Measurements from ENCODE around the gene FAM50B. TPM values are rescaled to one million over a fixed set of nuclear protein-coding genes. Genes with fewer than 3 reads are reported as not detected.

The FAM50B gene
- total and polyA plus RNA-seq, 7 experiments from 2014 or later: 3.4 to 22.9 (median 12.0) TPM

GRCh38 chr6:3805448-3806123, 43.6 kb upstream of the FAM50B start:
- ATAC-seq (no peak), DNase-seq (no peak)
- H3K27ac Mint-ChIP-seq: no peak overlapping the region
- no peak overlapping the region for H3K4me3 Mint-ChIP-seq
- Histone ChIP-seq H3K27me3 (ENCODE audit: control insufficient read depth in 2 of 2, insufficient read depth in 2 of 2, low read length in 2 of 2) (no peaks in the 10 kb centered on the region), H3K27ac (ENCODE audit: low read depth, low read length) (no peak overlapping the region), H3K36me3 (ENCODE audit: control insufficient read depth in 2 of 3, insufficient read depth in 3 of 3, low read length in 3 of 3) (no peaks in the 10 kb centered on the region), H3K9me3 (ENCODE audit: control insufficient read depth in 2 of 3, low read length in 3 of 3) (no peaks in the 10 kb centered on the region), H3K4me1 (ENCODE audit: control insufficient read depth in 2 of 2, insufficient read depth in 2 of 2, low read length in 2 of 2) (no peaks in the 10 kb centered on the region), H3K4me3 (ENCODE audit: low read length) (no peak overlapping the region)
- intact Hi-C loops (cut with micrococcal nuclease): no loop called here
- H3K9me3 Mint-ChIP-seq: peaks cover 0 to 2% (median 0%) of the 10 kb centered on the region in 11 donors
- POLR2A ChIA-PET: no interaction called here
- H3K4me1 Mint-ChIP-seq: no peaks in the 10 kb centered on the region
- H3K27me3 Mint-ChIP-seq: peaks cover 0 to 7% (median 4%) of the 10 kb centered on the region in 5 donors
- CTCF ChIA-PET: no interaction called here
- no peaks in the 10 kb centered on the region for H3K36me3 Mint-ChIP-seq

DNA sequence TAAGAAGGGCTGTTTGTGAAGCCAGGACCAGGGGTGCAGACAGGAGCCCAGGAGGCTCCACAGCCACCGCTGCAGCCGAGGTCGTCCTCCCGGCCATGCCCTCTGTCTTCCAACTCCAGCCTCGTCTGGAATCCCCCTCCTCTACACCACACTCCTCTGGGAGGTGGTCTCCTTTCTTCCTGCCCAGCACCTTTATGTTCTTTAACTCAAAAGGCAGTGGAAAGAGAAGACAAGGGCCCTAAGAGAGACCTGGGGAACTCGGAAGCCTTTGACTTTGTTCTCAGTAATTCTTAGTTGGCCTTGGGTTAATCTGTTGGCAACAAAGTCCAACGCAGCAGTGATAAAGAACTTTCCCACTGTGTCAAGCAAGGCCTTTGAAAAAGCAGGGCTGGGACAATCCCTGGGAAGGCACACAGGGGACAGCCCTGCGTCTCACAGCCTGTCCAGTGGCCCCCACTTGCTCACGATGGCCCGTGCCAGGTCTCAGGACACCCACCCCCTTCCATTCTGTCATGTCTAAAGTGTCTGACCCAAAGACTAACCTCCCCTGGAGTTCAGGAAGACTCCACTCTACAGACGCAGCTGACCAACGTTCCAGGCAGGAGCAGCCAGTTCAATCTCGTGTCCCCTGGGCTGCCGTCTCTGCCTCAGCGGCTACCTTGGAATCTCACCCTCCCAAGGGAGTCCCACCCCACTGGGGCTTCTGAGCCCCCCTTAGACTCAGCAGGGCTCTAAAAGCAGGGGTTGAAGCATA, 42.8 kb upstream of the FAM50B start:
- ChIA-PET CTCF (no interaction called here), POLR2A (no interaction called here)
- Histone ChIP-seq H3K27me3 (ENCODE audit: control insufficient read depth in 2 of 2, insufficient read depth in 2 of 2, low read length in 2 of 2) (no peaks in the 10 kb centered on the region), H3K4me1 (ENCODE audit: control insufficient read depth in 2 of 2, insufficient read depth in 2 of 2, low read length in 2 of 2) (no peaks in the 10 kb centered on the region), H3K27ac (ENCODE audit: low read depth, low read length) (no peak overlapping the region), H3K36me3 (ENCODE audit: control insufficient read depth in 2 of 3, insufficient read depth in 3 of 3, low read length in 3 of 3) (no peaks in the 10 kb centered on the region), H3K4me3 (ENCODE audit: low read length) (no peak overlapping the region), H3K9me3 (ENCODE audit: control insufficient read depth in 2 of 3, low read length in 3 of 3) (no peaks in the 10 kb centered on the region)
- Mint-ChIP-seq H3K27me3 (peaks cover 0 to 8% (median 5%) of the 10 kb centered on the region in 5 donors), H3K27ac (no peak overlapping the region), H3K36me3 (no peaks in the 10 kb centered on the region), H3K4me1 (no peaks in the 10 kb centered on the region), H3K9me3 (peaks cover 0 to under 1% (median 0%) of the 10 kb centered on the region in 11 donors), H3K4me3 (no peak overlapping the region)
- no peak for DNase-seq
- no peak for ATAC-seq
- intact Hi-C loops (cut with micrococcal nuclease): no loop called here

GRCh38 chr6:3808199-3808598, 41.0 kb upstream of the FAM50B start:
- H3K27ac Mint-ChIP-seq: no peak overlapping the region
- intact Hi-C loops (cut with micrococcal nuclease): no loop called here
- no peaks in the 10 kb centered on the region for H3K9me3 Mint-ChIP-seq
- H3K36me3 Mint-ChIP-seq: no peaks in the 10 kb centered on the region
- no peak for ATAC-seq
- H3K4me3 ChIP-seq (ENCODE audit: low read length): no peak overlapping the region
- CTCF ChIA-PET: no interaction called here
- no peaks in the 10 kb centered on the region for H3K27me3 ChIP-seq (ENCODE audit: control insufficient read depth in 2 of 2, insufficient read depth in 2 of 2, low read length in 2 of 2)
- no peak overlapping the region for H3K4me3 Mint-ChIP-seq
- H3K36me3 ChIP-seq (ENCODE audit: control insufficient read depth in 2 of 3, insufficient read depth in 3 of 3, low read length in 3 of 3): no peaks in the 10 kb centered on the region
- peaks cover 4 to 18% (median 5%) of the 10 kb centered on the region in 5 donors for H3K27me3 Mint-ChIP-seq
- POLR2A ChIA-PET: no interaction called here
- no peak for DNase-seq
- no peaks in the 10 kb centered on the region for H3K4me1 ChIP-seq (ENCODE audit: control insufficient read depth in 2 of 2, insufficient read depth in 2 of 2, low read length in 2 of 2)
- peaks cover 0 to 3% (median 0%) of the 10 kb centered on the region in 7 donors for H3K4me1 Mint-ChIP-seq
- no peak overlapping the region for H3K27ac ChIP-seq (ENCODE audit: low read depth, low read length)
- no peaks in the 10 kb centered on the region for H3K9me3 ChIP-seq (ENCODE audit: control insufficient read depth in 2 of 3, low read length in 3 of 3)

DNA sequence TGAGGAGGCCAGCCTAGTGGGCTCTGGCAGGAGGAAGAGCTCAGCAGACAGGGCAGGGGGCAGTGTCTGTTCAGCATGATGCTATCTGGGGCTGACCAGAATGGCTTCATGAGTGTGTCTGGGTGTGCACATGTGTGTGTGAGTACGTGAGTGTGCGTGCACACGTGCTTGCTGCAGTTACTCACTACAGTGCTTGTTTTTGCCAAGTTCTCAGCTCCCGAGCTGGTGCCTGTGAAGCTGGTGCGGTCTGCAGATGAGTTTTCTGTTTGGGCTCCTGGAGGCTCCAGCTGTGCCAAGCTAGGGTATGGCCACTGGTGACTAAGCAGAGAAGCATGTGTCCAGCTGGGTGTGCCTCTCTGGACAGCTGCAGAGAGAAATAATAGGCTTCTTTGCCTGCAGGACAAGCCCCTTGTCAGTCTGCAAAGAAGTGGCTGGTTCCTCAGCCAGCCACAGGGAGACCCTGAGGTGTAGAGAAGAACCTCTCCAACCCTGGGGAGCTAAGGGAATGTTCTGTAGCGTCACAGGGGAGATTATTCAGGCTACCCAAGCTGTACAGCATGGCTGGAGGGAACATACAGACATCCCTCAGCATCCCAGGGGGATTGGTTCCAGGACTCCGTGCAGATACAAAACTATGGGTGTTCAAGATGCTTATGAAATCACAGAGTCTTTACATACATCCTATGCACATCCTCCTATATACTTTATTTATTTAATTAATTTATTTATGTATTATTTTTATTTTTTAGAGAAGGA, 40.2 kb upstream of the FAM50B start:
- no peaks in the 10 kb centered on the region for H3K27me3 ChIP-seq (ENCODE audit: control insufficient read depth in 2 of 2, insufficient read depth in 2 of 2, low read length in 2 of 2)
- Mint-ChIP-seq H3K27me3 (peaks cover 4 to 18% (median 5%) of the 10 kb centered on the region in 5 donors), H3K4me1 (peaks cover 0 to 4% (median 0%) of the 10 kb centered on the region in 7 donors), H3K4me3 (no peak overlapping the region), H3K9me3 (no peaks in the 10 kb centered on the region), H3K36me3 (no peaks in the 10 kb centered on the region), H3K27ac (no peak overlapping the region)
- ChIA-PET CTCF (interaction anchor here (0.6 kb wide), 1 partner anchor 253 kb away, joined by 3 read pairs; no protein-coding TSS in a partner anchor), POLR2A (no interaction called here)
- DNase-seq (no peak), ATAC-seq (no peak)
- H3K4me1 ChIP-seq (ENCODE audit: control insufficient read depth in 2 of 2, insufficient read depth in 2 of 2, low read length in 2 of 2): no peaks in the 10 kb centered on the region
- H3K36me3 ChIP-seq (ENCODE audit: control insufficient read depth in 2 of 3, insufficient read depth in 3 of 3, low read length in 3 of 3): no peaks in the 10 kb centered on the region
- H3K9me3 ChIP-seq (ENCODE audit: control insufficient read depth in 2 of 3, low read length in 3 of 3): no peaks in the 10 kb centered on the region
- intact Hi-C loops (cut with micrococcal nuclease): no loop called here
- no peak overlapping the region for H3K4me3 ChIP-seq (ENCODE audit: low read length)
- H3K27ac ChIP-seq (ENCODE audit: low read depth, low read length): no peak overlapping the region

DNA sequence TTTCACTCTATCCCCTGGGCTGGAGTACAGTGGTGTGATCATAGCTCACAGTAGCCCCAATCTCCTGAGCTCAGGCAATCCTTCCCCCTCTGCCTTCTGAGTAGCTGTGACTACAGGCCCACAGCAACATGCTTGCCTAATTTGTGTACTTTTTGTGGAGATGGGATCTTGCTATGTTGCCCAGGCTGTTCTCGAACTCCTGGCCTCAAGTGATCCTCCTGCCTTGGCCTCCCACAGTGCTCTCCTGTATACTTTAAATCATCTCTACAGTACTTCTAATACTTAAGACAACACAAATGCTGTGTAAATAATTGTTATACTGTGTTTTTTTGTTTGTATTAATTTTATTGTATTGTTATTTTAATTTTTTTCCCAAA, 39.7 kb upstream of the FAM50B start:
- peaks cover 0 to 4% (median 0%) of the 10 kb centered on the region in 7 donors for H3K4me1 Mint-ChIP-seq
- H3K27me3 Mint-ChIP-seq: peaks cover 4 to 19% (median 5%) of the 10 kb centered on the region in 5 donors
- H3K9me3 ChIP-seq (ENCODE audit: control insufficient read depth in 2 of 3, low read length in 3 of 3): no peaks in the 10 kb centered on the region
- intact Hi-C loops (cut with micrococcal nuclease): no loop called here
- ChIA-PET POLR2A (no interaction called here), CTCF (no interaction called here)
- no peaks in the 10 kb centered on the region for H3K36me3 ChIP-seq (ENCODE audit: control insufficient read depth in 2 of 3, insufficient read depth in 3 of 3, low read length in 3 of 3)
- peaks cover 0 to 2% (median 0%) of the 10 kb centered on the region in 11 donors for H3K9me3 Mint-ChIP-seq
- no peaks in the 10 kb centered on the region for H3K36me3 Mint-ChIP-seq
- DNase-seq (no peak), ATAC-seq (no peak)
- no peak overlapping the region for H3K4me3 ChIP-seq (ENCODE audit: low read length)
- H3K4me3 Mint-ChIP-seq: no peak overlapping the region
- no peak overlapping the region for H3K27ac Mint-ChIP-seq
- no peaks in the 10 kb centered on the region for H3K27me3 ChIP-seq (ENCODE audit: control insufficient read depth in 2 of 2, insufficient read depth in 2 of 2, low read length in 2 of 2)
- H3K27ac ChIP-seq (ENCODE audit: low read depth, low read length): no peak overlapping the region
- no peaks in the 10 kb centered on the region for H3K4me1 ChIP-seq (ENCODE audit: control insufficient read depth in 2 of 2, insufficient read depth in 2 of 2, low read length in 2 of 2)

DNA sequence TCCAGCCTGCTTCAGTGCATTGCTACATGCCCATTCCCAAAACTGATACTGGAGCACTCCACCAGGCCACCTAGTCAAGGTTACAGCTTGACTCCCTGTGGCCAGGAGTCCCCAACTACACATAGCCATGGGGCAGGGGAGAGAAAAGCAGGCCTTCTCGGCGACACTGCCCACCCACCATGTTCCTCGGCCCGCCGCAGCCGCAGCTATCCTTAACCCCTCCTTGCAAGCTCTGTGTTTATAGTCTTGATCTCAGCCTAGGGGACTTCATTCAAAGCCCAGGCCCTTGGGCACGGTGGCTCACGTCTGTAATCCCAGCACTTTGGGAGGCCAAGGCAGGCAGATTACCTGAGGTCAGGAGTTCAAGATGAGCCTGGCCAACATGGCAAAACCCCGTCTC, 39.2 kb upstream of the FAM50B start:
- Mint-ChIP-seq H3K9me3 (peaks cover 0 to 2% (median 0%) of the 10 kb centered on the region in 11 donors), H3K4me3 (no peak overlapping the region), H3K27me3 (peaks cover 4 to 20% (median 5%) of the 10 kb centered on the region in 5 donors), H3K4me1 (peaks cover 0 to 4% (median 0%) of the 10 kb centered on the region in 7 donors), H3K36me3 (no peaks in the 10 kb centered on the region), H3K27ac (no peak overlapping the region)
- intact Hi-C loops (cut with micrococcal nuclease): no loop called here
- H3K27ac ChIP-seq (ENCODE audit: low read depth, low read length): no peak overlapping the region
- H3K27me3 ChIP-seq (ENCODE audit: control insufficient read depth in 2 of 2, insufficient read depth in 2 of 2, low read length in 2 of 2): no peaks in the 10 kb centered on the region
- H3K9me3 ChIP-seq (ENCODE audit: control insufficient read depth in 2 of 3, low read length in 3 of 3): no peaks in the 10 kb centered on the region
- ChIA-PET POLR2A (interaction anchor here (0.6 kb wide), 1 partner anchor 39 kb away, joined by 3 read pairs; the partner anchor contains the start of gene FAM50B), CTCF (no interaction called here)
- ATAC-seq (no peak), DNase-seq (no peak)
- H3K4me3 ChIP-seq (ENCODE audit: low read length): no peak overlapping the region
- H3K4me1 ChIP-seq (ENCODE audit: control insufficient read depth in 2 of 2, insufficient read depth in 2 of 2, low read length in 2 of 2): no peaks in the 10 kb centered on the region
- no peaks in the 10 kb centered on the region for H3K36me3 ChIP-seq (ENCODE audit: control insufficient read depth in 2 of 3, insufficient read depth in 3 of 3, low read length in 3 of 3)

Measured in naive thymus-derived CD4-positive, alpha-beta T cell (primary cell).